ENCODE measurements around the gene TPRX2. TPM values are rescaled to one million over a fixed set of nuclear protein-coding genes. Genes with fewer than 3 reads are reported as not detected.

TPRX2 gene
- polyA plus RNA-seq, 1 experiment: not detected

DNA sequence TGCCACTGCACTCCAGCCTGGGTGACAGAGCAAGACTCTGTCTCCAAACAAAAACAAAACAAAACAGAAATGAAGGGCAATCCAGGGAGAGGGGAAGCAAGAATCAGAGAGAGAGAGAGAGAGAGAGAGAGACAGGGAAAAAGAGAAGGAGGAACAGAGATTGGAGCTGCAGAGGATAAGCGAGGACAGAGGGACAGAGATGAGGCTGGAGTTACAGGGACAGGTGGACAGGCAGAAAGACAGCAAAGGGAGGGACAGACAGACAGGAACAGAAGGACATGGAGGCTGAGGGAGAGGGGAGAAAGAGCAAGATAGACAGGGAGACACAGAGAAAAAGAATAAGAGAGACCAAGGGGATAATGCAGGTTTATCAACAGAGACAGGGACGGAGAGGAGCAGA lies 38.6 kb upstream of the TPRX2 start:
- DNase-seq (ENCODE audit: low read depth, low spot score): no peak
- peaks cover 36% of the 10 kb centered on the region for H3K27me3 ChIP-seq (ENCODE audit: control insufficient read depth, insufficient read depth, low read length)
- CTCF ChIA-PET: no interaction called here
- no peak overlapping the region for H3K4me3 ChIP-seq (ENCODE audit: low read depth, low read length)
- TF ChIP-seq, protein P1, sequence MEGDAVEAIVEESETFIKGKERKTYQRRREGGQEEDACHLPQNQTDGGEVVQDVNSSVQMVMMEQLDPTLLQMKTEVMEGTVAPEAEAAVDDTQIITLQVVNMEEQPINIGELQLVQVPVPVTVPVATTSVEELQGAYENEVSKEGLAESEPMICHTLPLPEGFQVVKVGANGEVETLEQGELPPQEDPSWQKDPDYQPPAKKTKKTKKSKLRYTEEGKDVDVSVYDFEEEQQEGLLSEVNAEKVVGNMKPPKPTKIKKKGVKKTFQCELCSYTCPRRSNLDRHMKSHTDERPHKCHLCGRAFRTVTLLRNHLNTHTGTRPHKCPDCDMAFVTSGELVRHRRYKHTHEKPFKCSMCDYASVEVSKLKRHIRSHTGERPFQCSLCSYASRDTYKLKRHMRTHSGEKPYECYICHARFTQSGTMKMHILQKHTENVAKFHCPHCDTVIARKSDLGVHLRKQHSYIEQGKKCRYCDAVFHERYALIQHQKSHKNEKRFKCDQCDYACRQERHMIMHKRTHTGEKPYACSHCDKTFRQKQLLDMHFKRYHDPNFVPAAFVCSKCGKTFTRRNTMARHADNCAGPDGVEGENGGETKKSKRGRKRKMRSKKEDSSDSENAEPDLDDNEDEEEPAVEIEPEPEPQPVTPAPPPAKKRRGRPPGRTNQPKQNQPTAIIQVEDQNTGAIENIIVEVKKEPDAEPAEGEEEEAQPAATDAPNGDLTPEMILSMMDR (IDR thresholded peaks at IDR 0.05; ENCODE audit: low read depth, low read length): no peak
- H3K27ac ChIP-seq (ENCODE audit: low read depth, low read length): no peak overlapping the region
- POLR2A ChIA-PET: interaction anchor here (0.5 to 0.7 kb wide), 2 partner anchors 29 to 302 kb away, joined by 3 to 4 read pairs; no protein-coding TSS in a partner anchor
- no peaks in the 10 kb centered on the region for H3K9me3 ChIP-seq (ENCODE audit: control insufficient read depth, insufficient read depth, low read length)

DNA sequence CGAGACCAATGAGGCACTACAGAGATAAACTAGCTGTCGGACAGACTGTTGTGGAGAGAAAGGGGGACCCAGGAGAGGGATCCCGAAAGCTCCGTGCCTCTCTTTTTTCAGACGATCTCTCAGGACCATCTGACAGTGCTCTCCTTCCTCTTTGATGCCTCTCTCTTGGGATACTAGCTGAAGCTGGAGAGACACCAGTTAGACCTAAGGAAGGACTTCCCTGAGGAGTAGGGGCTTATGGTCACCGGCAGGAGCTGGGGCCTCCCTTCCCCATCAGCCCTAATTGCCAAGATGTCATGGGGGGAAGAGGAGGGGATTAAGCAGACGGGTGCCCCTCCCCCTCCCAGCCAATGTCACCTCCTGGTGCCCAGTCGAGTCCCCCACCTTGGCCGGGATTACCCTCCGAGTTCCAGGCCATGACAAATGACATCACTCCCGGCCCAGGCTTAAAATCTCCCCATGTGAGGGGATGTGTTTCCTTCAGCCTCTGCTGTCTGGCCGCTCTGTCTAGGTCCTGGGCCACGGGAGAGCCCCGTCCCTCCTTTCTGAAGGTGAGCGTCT lies 37.5 kb upstream of the TPRX2 start, which contains the start of gene CRX:
TSS of gene CRX (plus strand) at position 478 of the 561 bp plus-strand sequence. CDS start 12,507 bp downstream, outside the sequence.
- no peak for DNase-seq (ENCODE audit: low read depth, low spot score)
- POLR2A ChIA-PET: no interaction called here
- Histone ChIP-seq H3K9me3 (ENCODE audit: control insufficient read depth, insufficient read depth, low read length) (no peaks in the 10 kb centered on the region), H3K4me3 (ENCODE audit: low read depth, low read length) (no peak within 1 kb of the TSS), H3K27me3 (ENCODE audit: control insufficient read depth, insufficient read depth, low read length) (peaks cover 36% of the 10 kb centered on the region), H3K27ac (ENCODE audit: low read depth, low read length) (no peak within 1 kb of the TSS)
- TF ChIP-seq, protein P1 (IDR thresholded peaks at IDR 0.05; ENCODE audit: low read depth, low read length): no peak
- CTCF ChIA-PET: no interaction called here

DNA sequence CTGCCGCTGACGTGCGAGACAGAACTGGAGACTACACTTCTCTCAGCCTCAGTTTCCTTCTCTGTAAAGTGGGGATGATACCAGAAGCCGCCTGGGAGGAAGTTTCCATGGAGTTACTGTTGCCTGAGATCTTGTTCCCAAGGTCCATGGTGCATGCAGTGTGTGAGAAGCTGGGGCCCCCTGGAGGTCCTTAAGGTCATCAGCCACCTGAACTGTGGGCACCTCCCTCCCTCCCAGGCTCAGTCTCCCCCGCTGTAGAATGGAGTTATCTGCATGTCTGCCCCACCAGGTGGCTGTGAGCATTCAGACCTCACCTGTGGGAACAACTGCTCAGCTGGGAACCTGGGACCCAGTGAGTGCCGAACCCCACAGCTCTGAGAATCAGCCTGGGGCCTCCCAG lies 34.6 kb upstream of the TPRX2 start:
- ChIA-PET CTCF (no interaction called here), POLR2A (no interaction called here)
- no peak for DNase-seq (ENCODE audit: low read depth, low spot score)
- Histone ChIP-seq H3K9me3 (ENCODE audit: control insufficient read depth, insufficient read depth, low read length) (no peaks in the 10 kb centered on the region), H3K4me3 (ENCODE audit: low read depth, low read length) (no peak overlapping the region), H3K27ac (ENCODE audit: low read depth, low read length) (no peak overlapping the region), H3K27me3 (ENCODE audit: control insufficient read depth, insufficient read depth, low read length) (peaks cover 38% of the 10 kb centered on the region)
- TF ChIP-seq, protein P1 (IDR thresholded peaks at IDR 0.05; ENCODE audit: low read depth, low read length): no peak

DNA sequence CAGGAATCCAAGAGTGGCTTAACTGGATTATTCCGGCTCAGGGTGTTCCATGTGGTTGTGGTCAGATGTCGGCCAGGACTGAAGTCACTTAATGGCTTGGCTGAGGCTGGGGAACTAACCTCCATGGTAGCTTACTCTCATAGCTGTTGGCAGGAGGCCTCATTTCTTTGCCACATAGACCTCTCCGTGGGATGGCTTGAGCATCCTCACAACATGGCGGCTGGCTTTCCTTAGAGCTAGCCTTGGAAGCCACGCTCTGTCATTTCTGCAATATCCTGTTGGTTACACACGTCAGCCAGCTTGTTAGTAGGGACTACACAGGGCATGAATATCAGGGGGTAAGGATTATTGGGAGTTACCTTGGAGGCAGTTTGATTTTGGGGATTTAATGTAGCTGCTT lies 32.2 kb upstream of the TPRX2 start:
- TF ChIP-seq, protein P1 (IDR thresholded peaks at IDR 0.05; ENCODE audit: low read depth, low read length): no peak
- Histone ChIP-seq H3K27ac (ENCODE audit: low read depth, low read length) (no peak overlapping the region), H3K27me3 (ENCODE audit: control insufficient read depth, insufficient read depth, low read length) (peaks cover 18% of the 10 kb centered on the region), H3K4me3 (ENCODE audit: low read depth, low read length) (no peak overlapping the region), H3K9me3 (ENCODE audit: control insufficient read depth, insufficient read depth, low read length) (no peaks in the 10 kb centered on the region)
- ChIA-PET POLR2A (no interaction called here), CTCF (interaction anchor here (1.0 kb wide), 1 partner anchor 12 kb away, joined by 3 read pairs; no protein-coding TSS in a partner anchor)
- no peak for DNase-seq (ENCODE audit: low read depth, low spot score)

DNA sequence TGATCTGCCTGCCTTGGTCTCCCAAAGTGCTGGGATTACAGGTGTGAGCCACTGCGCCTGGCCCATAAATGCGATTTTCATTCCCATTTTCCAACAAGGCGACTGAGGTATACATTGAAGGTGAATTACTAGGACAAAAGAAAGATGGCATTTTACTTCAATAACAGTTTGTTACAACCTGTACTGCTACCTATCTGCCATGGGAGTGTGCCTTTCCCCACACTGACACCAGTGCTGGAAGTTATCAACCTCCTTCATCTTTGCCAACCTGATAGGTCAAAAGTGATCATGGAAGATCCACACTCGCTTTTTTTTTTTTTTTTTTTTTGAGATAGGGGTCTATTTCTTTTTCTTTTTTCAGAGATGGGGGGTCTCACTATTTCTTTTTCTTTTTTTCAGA lies 26.3 kb upstream of the TPRX2 start:
- POLR2A ChIA-PET: no interaction called here
- no peak overlapping the region for H3K27ac ChIP-seq (ENCODE audit: low read depth, low read length)
- no peaks in the 10 kb centered on the region for H3K27me3 ChIP-seq (ENCODE audit: control insufficient read depth, insufficient read depth, low read length)
- H3K9me3 ChIP-seq (ENCODE audit: control insufficient read depth, insufficient read depth, low read length): no peaks in the 10 kb centered on the region; the same call in 1 of the 2 replicates
- TF ChIP-seq, protein P1 (IDR thresholded peaks at IDR 0.05; ENCODE audit: low read depth, low read length): no peak
- CTCF ChIA-PET: interaction anchor here (0.7 to 1.1 kb wide), 2 partner anchors 30 to 205 kb away, joined by 3 to 8 read pairs; no protein-coding TSS in a partner anchor
- no peak for DNase-seq (ENCODE audit: low read depth, low spot score)
- H3K4me3 ChIP-seq (ENCODE audit: low read depth, low read length): no peak overlapping the region

All from AG04450 (cell line).